SK-N-SH treated with all-trans-retinoic acid at 6 μM for 48 hours (cell line): ENCODE results near the gene DSCAM.

Experiments
- ATAC-seq: fragments of 200-7000 bp; cut with Tn5 transposase; 3 replicates; pipeline ENCODE4 v1.9.1; 2020; ENCODE audit warnings: mild to moderate bottlenecking, moderate library complexity
- ARNTL ChIP-seq: fragments of 450-650 bp; formaldehyde crosslinking; IDR thresholded peaks from 2 replicates; pipeline ENCODE4 v1.5.0; 2020; ENCODE audit warnings: low read depth, mild to moderate bottlenecking, moderate library complexity, borderline replicate concordance
- BACH2 ChIP-seq: fragments of 250-450 bp; sonication (Bioruptor Pico); IDR thresholded peaks from 2 replicates; pipeline ENCODE4 v1.9.0; 2021; ENCODE audit warnings: mild to moderate bottlenecking, borderline replicate concordance
- CREB5 ChIP-seq: fragments of 250-450 bp; sonication (Bioruptor Pico); IDR thresholded peaks from 2 replicates; pipeline ENCODE4 v1.5.1; 2020; ENCODE audit warnings: low read depth, mild to moderate bottlenecking, moderate library complexity
- CSDC2 ChIP-seq: fragments of 250-450 bp; sonication (Bioruptor Pico); IDR thresholded peaks from 2 replicates; pipeline ENCODE4 v1.5.0; 2020; ENCODE audit warnings: mild to moderate bottlenecking, moderate library complexity
- ESRRG ChIP-seq: fragments of 250-450 bp; sonication (Bioruptor Pico); IDR thresholded peaks from 2 replicates; pipeline ENCODE4 v1.6.1; 2021; ENCODE audit warnings: mild to moderate bottlenecking
- GLIS3 ChIP-seq: fragments of 250-450 bp; sonication (Bioruptor Pico); IDR thresholded peaks from 2 replicates; pipeline ENCODE4 v1.5.0; 2020; ENCODE audit warnings: mild to moderate bottlenecking, moderate library complexity
- ISL1 ChIP-seq: fragments of 250-450 bp; sonication (Bioruptor Pico); IDR thresholded peaks from 2 replicates; pipeline ENCODE4 v2.1.2; 2022; ENCODE audit warnings: mild to moderate bottlenecking, moderate library complexity
- OSR1 ChIP-seq: fragments of 250-450 bp; sonication (Bioruptor Pico); IDR thresholded peaks from 2 replicates; pipeline ENCODE4 v1.8.0; 2022; ENCODE audit warnings: moderate library complexity, mild to moderate bottlenecking, inconsistent platforms
- PATZ1 ChIP-seq: fragments of 250-450 bp; sonication (Bioruptor Pico); IDR thresholded peaks from 2 replicates; pipeline ENCODE4 v1.8.0; 2020; ENCODE audit warnings: mild to moderate bottlenecking, moderate library complexity, borderline replicate concordance
- PPARA ChIP-seq: fragments of 250-450 bp; sonication (Bioruptor Pico); IDR thresholded peaks from 2 replicates; pipeline ENCODE4 v1.5.0; 2020; ENCODE audit warnings: mild to moderate bottlenecking, borderline replicate concordance
- SNAI2 ChIP-seq: fragments of 250-450 bp; sonication (Bioruptor Pico); IDR thresholded peaks from 2 replicates; pipeline ENCODE4 v1.5.0; 2020; ENCODE audit warnings: mild to moderate bottlenecking, moderate library complexity
- TCF4 ChIP-seq: fragments of 250-450 bp; sonication (Bioruptor Pico); IDR thresholded peaks from 2 replicates; pipeline ENCODE4 v1.8.0; 2021; ENCODE audit warnings: mild to moderate bottlenecking, moderate library complexity, borderline replicate concordance
- TOX ChIP-seq: fragments of 250-450 bp; sonication (Bioruptor Pico); IDR thresholded peaks from 2 replicates; pipeline ENCODE4 v1.8.0; 2021; ENCODE audit warnings: mild to moderate bottlenecking, moderate library complexity, borderline replicate concordance
- TSHZ2 ChIP-seq: fragments of 250-450 bp; sonication (Bioruptor Pico); IDR thresholded peaks from 2 replicates; pipeline ENCODE4 v1.5.0; 2020; ENCODE audit warnings: mild to moderate bottlenecking, moderate library complexity
- ZC3H10 ChIP-seq: fragments of 250-450 bp; sonication (Bioruptor Pico); IDR thresholded peaks from 2 replicates; pipeline ENCODE4 v1.5.1; 2021; ENCODE audit warnings: mild to moderate bottlenecking, moderate library complexity
- ZFP30 ChIP-seq: fragments of 450-650 bp; formaldehyde crosslinking; IDR thresholded peaks from 2 replicates; pipeline ENCODE4 v1.5.0; 2022; ENCODE audit warnings: mild to moderate bottlenecking, moderate library complexity
- ZNF8 ChIP-seq: fragments of 450-650 bp; formaldehyde crosslinking; IDR thresholded peaks from 2 replicates; pipeline ENCODE4 v1.5.0; 2020; ENCODE audit warnings: mild to moderate bottlenecking, moderate library complexity
- TF ChIP-seq, protein P1 (sequence below): fragments of 250-450 bp; sonication (Bioruptor Pico); IDR thresholded peaks from 2 replicates; pipeline ENCODE4 v1.8.0; 2021; ENCODE audit warnings: low read depth, mild to moderate bottlenecking, moderate library complexity, borderline replicate concordance
- TF ChIP-seq, protein P2 (sequence below): fragments of 250-450 bp; sonication (Bioruptor Pico); IDR thresholded peaks from 2 replicates; pipeline ENCODE4 v1.5.1; 2021; ENCODE audit warnings: mild to moderate bottlenecking, moderate library complexity

The DSCAM gene

DNA sequence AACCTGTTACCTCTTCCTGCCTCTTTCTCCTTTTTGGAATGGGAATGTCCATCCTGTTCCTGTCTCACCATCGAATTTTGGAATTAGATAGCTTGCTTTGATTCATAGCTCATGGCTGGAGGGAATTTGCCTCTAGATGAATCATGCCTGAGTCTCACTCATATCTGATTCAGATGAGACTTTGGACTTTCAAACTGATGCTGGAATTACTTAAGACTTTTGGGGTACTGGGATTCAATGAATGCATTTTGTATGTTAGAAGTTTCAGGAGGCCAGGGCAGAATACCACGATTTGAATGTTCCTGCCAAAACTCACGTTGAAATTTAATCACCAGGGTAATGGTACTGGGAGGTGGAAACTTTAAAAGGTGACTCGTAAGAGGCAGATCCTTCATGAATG is 132.4 kb downstream of the DSCAM start:
- no peak for ATAC-seq
- TF ChIP-seq SNAI2 (CRISPR knock-in tag) (no peak), ARNTL (CRISPR knock-in tag) (no peak), TCF4 (CRISPR knock-in tag) (no peak), ZFP30 (no peak), ISL1 (no peak), ZC3H10 (CRISPR knock-in tag) (no peak), CSDC2 (no peak), TSHZ2 (CRISPR knock-in tag) (no peak), BACH2 (CRISPR knock-in tag) (no peak), ESRRG (CRISPR knock-in tag) (no peak), PPARA (CRISPR knock-in tag) (no peak), TOX (CRISPR knock-in tag) (no peak), ZNF8 (CRISPR knock-in tag) (no peak), CREB5 (no peak), PATZ1 (CRISPR knock-in tag) (no peak)
- TF ChIP-seq, protein P1, sequence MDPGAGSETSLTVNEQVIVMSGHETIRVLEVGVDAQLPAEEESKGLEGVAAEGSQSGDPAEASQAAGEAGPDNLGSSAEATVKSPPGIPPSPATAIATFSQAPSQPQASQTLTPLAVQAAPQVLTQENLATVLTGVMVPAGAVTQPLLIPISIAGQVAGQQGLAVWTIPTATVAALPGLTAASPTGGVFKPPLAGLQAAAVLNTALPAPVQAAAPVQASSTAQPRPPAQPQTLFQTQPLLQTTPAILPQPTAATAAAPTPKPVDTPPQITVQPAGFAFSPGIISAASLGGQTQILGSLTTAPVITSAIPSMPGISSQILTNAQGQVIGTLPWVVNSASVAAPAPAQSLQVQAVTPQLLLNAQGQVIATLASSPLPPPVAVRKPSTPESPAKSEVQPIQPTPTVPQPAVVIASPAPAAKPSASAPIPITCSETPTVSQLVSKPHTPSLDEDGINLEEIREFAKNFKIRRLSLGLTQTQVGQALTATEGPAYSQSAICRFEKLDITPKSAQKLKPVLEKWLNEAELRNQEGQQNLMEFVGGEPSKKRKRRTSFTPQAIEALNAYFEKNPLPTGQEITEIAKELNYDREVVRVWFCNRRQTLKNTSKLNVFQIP (CRISPR knock-in tag) = no peak

- TF ChIP-seq CSDC2 = no peak
- TF ChIP-seq TSHZ2 (CRISPR knock-in tag) = no peak
- TF ChIP-seq GLIS3 (CRISPR knock-in tag) = no peak
- TF ChIP-seq, protein P2, sequence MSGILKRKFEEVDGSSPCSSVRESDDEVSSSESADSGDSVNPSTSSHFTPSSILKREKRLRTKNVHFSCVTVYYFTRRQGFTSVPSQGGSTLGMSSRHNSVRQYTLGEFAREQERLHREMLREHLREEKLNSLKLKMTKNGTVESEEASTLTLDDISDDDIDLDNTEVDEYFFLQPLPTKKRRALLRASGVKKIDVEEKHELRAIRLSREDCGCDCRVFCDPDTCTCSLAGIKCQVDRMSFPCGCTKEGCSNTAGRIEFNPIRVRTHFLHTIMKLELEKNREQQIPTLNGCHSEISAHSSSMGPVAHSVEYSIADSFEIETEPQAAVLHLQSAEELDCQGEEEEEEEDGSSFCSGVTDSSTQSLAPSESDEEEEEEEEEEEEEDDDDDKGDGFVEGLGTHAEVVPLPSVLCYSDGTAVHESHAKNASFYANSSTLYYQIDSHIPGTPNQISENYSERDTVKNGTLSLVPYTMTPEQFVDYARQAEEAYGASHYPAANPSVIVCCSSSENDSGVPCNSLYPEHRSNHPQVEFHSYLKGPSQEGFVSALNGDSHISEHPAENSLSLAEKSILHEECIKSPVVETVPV = no peak
- TF ChIP-seq OSR1 = no peak
- ATAC-seq = no peak
Measured at GRCh38 chr21:40707656-40708244, 139.2 kb downstream of the DSCAM start.
